HG03571 (cell line): Measurements from ENCODE around the gene FOXK2.
"Not testable (repeated sequence)": the region's sequence is repeated elsewhere in the genome, so short reads cannot be mapped to it uniquely, and the experiment has no call there.

Experiments used
- ATAC-seq: cut with Tn5 transposase; IDR thresholded peaks from one replicate; pipeline ENCODE4 v1.9.1; 2021; ENCODE audit not compliant: unreplicated experiment

The FOXK2 gene

DNA sequence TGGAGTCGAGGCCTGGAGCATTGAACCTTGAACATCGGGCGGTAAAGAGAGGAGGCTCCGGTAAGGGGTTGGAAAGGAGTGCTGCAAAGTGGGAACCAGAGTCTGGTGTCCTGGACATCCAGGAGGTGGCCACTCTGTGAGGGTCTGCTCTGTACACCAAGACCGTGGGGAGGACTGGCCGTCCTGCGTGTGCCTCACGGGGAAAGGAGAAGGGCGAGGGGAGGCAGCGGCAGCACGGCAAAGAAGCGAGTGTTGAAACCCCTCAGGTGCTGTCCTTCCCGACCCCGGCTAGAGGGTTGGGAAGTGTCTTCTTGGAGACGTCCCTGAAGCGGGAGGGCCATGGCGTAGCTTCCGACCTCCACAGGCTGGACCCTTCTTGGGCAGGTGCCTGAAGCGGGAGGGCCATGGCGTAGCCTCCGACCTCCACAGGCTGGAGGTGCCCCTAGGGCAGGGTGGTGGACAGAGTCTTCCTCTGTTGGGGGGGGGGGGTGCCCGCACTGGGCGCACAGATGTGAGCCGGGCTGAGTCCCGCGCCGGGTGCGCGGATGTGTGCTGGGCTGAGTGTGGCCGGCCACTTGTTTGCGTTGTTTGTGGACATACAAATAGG is 42.0 kb downstream of the FOXK2 start:
- no peak for ATAC-seq

DNA sequence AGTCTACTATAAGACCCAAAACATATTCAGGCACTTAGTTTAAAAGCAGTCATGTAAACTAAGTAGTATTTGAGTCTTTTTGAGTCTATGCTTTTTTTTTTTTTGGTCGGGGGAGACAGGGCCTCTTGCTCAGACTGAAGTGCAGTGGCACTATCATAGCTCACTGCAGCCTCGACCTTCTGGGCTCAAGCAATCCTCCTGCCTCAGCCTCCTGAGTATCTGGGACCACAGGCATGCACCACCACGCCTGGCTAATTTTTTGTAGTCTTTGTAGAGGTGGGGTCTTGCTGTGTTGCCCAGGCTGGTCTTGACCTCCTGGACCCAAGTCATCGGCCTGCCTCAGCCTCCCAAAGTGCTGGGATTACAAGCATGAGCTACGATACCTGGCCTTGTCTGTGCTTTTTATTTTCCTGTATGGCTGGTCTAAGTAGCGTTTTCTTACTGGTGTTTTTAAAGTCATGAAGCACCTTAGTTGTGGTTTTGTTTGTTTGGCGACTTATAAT is 43.2 kb downstream of the FOXK2 start:
- not testable (repeated sequence) for ATAC-seq

DNA sequence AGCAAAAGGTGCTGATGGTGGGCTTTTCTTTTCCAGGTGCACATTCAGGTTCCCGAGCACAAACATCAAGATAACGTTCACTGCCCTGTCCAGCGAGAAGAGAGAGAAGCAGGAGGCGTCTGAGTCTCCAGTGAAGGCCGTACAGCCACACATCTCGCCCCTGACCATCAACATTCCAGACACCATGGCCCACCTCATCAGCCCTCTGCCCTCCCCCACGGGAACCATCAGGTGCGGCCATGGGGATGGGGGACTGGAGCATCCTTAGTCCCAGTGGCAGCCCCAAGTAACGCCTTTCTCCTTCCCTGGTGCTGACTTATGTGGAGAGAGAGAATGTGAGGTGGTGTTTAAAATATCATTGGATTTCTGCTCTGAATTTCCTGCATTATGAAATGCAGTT is 43.8 kb downstream of the FOXK2 start:
- ATAC-seq = no peak

DNA sequence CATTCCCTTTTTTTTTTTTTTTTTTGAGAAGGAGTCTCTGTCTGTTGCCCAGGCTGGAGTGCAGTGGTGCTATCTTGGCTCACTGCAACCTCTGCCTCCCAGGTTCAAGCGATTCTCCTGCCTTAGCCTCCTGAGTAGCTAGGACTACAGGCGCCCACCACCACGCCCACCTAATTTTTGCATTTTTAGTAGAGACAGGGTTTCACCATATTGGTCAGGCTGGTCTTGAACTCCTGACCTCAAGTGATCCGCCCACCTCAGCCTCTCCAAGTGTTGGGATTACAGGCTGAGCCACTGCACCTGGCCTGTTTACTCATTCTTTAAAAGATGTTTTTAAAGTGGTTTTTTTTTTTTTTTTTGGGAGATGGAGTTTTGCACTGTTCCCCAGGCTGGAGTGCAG is 44.2 kb downstream of the FOXK2 start:
- ATAC-seq = not testable (repeated sequence)

DNA sequence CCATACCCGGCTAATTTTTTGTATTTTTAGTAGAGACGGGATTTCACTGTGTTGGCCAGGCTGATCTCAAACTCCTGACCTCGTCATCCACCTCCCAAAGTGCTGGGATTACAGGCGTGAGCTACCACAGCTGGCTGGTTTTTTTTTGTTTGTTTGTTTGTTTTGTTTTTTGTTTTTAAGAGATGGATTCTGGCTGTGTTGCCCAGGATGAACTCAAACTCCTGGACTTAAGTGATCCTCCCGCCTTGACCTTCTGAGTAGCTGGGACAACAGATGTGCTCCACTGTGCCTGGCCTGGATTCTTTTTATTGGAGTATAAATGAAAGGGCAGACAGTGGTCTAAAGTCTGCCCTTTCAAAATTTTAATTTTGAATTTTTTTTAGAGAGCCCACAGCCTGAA is 44.7 kb downstream of the FOXK2 start:
- no peak for ATAC-seq

DNA sequence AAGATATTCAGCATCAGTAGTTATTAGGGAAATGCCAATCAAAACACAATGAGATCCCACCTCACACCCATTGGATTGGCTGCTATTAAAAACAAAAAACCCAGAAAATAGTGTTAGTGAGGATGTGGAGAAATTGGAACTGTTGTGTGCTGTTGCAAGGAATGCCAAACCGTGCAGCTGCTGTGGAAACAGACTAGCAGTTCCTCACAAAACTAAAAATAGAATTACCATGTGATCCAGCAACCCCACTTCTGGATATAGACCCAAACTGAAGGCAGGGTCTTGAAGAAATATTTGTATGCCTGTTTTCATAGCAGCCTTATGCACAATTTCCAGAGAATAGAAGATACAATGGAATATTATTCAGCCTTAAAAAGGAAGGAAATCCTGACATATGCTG is 46.0 kb downstream of the FOXK2 start:
- no peak for ATAC-seq

DNA sequence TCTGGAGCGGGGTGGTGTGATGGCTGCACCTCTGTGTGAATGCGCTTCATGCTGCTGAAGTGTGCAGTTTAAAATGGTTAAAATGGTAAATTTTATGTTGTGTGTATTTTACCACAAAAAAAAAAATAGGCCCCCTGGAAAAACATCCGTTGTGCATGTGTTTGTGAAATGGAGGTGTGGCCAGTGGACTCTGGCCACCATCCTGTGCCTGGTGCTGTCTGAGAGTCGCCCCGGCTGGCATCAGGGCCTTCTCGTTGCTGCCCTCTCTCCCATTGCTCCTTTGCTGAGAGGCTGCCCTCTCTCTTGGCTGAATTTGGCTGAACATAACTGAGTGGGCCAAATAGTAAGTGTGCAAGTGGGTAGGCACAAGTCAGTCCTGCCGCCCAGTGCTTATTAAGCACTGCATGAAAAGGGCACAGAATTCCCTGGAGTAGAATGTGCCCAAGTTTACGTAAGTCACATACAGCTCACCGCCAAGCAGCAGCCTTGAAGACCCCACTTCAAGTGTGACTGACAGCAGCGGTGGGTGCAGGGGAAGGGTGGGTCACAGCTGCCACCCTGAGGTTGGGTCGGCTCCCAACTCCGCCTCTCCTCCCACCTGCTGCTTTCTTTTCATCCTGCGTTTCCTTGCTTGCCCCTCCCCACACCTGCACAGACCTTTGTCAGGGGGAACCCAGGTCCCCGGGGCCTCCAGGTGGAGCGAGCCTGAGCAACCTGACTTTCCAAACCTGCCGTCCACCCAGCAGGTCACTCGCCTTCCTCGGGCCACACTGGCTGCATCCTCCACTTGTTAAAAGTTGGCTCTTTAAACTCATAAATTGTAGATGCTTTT is 46.8 kb downstream of the FOXK2 start:
- no peak for ATAC-seq

DNA sequence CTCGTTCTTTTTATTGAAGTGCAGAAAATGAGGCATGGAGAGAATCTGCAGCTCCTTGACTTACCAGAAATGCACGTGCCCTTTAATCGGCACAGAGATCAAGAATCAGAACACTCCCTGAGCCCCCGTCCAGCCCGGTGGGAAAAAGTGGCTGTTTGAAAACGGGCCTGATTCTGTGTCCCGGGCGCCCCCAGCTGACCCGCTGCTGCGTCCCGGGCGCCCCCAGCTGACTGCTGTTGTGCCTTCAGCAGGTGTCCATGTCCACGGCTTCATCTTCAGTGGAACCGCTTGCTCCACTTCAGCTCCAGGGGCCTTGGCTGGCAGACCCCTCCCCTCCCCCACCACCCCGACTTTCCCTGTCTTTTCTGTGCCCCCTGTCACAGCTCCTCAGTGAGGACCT is 47.8 kb downstream of the FOXK2 start:
- no peak for ATAC-seq

DNA sequence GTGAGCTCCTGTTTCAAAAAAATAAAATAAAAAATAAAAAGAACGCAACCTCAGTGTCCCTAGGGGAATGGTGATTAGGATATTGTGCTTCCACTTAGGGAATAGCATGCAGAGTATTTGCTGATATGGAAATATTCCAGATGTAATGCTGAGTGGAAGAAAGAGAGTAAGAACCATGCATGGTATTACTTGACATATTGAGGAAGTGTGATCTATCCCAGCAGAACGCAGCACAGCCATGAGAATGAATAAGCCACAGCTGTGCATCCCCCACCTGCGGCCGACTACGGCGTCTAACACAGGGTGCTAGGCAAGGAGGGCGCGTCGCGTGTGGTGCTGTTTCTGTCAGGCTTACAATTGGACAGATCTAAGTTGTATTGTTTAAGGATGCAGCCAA is 49.5 kb downstream of the FOXK2 start:
- ATAC-seq = no peak

DNA sequence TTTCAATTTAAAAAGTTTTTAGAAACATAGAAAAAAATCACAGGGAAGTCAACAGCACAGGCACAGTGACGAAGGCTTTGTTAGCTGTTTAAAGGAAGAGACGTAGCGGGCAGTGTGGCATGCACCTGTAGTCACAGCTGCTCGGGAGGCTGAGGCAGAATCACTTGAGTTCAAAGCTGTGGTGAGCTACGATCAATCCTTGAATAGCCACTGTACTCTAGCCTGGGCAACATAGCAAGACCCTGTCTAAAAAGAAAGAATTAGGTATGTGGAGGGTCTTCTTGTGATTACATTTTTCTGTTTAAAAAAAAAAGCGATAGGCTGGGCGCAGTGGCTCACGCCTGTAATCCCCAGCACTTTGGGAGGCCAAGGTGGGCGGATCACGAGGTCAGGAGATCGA is 50.1 kb downstream of the FOXK2 start:
- no peak for ATAC-seq

DNA sequence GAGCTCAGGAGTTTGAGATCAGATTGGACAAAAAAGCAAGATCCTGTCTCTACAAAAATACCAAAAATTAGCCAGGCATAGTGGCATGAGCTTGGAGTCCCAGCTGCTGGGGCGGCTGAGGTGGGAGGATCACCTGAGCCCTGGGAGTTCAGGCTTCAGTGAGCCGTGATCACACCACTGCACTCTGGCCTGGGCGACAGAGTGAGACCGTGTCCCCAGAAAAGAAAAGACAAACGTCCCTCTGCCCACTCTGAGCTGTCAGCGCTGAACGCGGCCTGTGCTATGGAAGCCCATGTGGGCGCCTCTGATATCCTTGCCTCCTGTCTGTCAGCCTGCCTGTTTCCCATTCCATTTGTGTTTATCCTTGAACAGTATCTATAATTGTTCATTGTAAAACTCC is 50.7 kb downstream of the FOXK2 start:
- no peak for ATAC-seq

DNA sequence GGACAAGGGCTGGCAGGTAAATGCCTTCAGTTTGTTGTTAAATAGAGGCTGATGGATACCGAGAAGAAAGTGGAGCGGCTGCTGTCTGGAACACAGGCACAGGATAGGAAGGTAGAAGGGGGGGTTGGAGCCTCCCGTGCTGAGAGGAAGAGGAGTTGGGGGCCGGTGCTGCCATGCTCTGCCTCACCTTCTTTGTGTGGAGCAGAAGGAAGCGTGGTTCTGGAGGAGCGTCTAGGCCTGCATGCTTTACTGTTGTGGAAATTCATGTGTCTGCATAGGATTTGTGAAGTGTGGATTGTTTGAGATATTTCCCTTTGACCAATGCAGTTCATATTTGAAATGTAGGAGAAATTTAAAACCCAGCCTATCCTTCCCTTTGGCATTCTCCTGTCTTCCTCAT is 52.3 kb downstream of the FOXK2 start:
- ATAC-seq = no peak

DNA sequence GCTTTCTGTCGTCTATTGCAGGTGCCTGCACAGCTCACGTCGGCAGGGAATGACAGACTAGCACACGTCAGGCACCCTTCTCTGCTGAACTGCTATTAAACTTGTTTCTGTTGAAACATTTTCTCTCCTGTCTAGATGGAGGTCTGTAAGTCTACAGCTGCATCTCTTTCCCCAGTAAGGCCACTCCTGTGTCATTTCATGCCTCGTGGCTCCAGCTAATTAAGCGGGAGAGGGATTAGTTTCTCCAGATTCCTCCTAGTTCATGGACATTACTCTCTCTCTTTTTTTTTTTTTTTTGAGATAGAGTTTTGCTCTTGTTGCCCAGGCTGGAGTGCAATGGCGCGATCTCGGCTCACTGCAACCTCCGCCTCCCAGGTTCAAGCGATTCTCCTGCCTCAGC is 54.5 kb downstream of the FOXK2 start:
- ATAC-seq = no peak

DNA sequence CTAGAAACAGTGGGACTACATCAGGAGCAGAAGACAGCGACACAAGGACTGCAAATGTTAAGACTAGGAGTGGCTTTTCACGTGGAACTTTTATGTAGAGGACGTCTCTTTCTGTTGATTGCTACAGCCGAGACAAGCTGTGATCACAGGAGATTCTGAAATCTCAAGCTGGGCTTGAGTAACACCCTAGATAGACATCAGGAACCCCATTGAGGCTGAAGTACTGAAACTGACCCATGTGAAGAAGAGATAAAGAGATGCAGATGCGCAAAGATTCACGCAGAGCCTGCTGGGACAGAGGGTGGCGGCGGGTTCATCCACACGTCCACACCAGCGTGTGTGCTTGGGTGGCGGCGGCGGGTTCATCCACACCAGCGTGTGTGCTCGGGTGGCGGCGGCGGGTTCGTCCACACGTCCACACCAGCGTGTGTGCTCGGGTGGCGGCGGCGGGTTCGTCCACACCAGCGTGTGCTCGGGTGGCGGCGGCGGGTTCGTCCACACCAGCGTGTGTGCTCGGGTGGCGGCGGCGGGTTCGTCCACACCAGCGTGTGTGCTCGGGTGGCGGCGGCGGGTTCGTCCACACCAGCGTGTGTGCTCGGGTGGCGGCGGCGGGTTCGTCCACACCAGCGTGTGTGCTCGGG is 56.2 kb downstream of the FOXK2 start:
- ATAC-seq = not testable (repeated sequence)

DNA sequence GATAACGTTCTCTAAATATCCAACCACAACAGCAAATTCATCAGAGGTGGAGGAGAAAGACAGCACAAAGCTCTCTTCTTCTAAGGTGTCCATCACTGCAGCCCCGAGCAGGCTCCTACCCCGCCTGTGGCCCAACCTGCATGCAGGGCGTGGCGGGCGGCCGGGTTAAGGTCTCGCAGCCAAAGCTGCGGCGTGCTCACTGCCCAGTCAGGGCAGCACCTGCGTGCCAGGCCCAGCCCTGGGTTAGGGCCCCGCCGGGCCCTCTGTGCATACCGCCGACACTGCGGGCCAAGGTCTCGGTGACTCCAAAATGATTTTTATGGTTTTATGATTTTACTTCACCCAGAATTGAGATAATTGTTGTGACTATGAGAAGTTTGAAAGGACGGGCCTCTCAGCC is 57.8 kb downstream of the FOXK2 start:
- ATAC-seq = no peak

DNA sequence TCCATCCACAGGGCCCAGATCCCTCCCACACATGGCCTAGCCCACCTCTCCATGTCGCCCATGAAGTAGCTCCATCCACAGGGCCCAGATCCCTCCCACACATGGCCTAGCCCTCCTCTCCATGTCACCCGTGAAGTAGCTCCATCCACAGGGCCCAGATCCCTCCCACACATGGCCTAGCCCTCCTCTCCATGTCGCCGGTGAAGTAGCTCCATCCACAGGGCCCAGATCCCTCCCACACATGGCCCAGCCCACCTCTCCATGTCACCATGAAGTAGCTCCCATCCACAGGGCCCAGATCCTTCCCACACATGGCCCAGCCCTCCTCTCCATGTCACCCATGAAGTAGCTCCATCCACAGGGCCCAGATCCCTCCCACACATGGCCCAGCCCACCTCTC is 60.4 kb downstream of the FOXK2 start:
- not testable (repeated sequence) for ATAC-seq

DNA sequence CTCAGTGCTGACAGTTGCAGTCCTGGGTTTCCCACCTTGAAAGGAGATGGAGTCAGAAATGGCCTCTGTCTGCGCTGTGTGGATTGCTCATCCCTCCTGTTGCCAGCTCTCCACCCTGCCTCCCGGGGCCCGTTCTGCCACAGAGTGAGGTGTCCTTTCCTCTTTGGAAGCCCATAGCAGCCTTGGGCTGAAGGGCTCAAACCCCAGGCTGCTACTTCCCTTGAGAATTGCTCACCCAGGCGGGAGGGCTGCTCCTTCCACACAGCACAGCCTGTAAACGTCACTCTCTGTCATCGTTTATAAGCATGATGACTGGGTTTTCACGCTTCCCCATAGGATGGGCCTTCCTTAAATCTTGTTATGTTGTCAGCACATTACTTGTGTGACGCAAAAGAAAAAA is 62.7 kb downstream of the FOXK2 start:
- ATAC-seq = no peak

DNA sequence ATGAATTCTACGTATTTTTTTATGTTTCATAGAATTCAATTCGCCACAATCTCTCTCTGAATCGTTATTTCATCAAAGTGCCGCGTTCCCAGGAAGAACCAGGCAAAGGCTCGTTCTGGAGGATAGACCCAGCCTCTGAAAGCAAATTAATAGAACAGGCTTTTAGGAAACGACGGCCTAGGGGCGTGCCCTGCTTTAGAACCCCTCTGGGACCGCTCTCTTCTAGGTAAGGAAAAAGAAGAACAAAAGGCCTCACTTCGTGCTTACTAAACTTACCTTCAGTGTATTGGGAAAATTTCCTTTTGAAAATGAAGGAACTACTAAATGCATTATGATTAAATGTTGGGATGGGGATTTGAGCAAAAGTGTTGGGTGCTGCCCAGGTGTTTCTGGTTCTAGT is 63.2 kb downstream of the FOXK2 start:
- ATAC-seq = no peak

DNA sequence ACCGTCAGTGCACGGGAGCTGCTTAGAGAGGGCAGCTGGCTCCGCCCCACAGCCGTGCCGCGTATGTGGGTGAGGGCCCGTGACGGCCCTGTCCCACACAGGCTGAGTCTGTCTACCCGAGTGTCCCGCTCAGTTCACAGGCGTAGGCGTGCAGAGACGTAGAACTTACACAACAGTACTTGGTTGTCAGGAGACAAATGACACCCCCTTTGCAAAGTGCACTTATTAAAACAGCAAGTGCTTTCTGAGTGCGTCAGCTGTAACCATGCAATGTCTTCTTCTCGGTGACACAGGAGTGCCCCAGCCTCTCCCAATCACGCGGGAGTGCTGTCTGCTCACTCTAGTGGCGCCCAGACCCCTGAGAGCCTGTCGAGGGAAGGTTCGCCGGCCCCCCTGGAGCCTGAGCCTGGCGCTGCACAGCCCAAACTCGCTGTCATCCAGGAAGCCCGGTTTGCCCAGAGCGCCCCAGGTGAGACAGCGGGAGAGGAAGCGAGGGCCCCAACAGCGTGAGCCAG is 64.2 kb downstream of the FOXK2 start:
- no peak for ATAC-seq

DNA sequence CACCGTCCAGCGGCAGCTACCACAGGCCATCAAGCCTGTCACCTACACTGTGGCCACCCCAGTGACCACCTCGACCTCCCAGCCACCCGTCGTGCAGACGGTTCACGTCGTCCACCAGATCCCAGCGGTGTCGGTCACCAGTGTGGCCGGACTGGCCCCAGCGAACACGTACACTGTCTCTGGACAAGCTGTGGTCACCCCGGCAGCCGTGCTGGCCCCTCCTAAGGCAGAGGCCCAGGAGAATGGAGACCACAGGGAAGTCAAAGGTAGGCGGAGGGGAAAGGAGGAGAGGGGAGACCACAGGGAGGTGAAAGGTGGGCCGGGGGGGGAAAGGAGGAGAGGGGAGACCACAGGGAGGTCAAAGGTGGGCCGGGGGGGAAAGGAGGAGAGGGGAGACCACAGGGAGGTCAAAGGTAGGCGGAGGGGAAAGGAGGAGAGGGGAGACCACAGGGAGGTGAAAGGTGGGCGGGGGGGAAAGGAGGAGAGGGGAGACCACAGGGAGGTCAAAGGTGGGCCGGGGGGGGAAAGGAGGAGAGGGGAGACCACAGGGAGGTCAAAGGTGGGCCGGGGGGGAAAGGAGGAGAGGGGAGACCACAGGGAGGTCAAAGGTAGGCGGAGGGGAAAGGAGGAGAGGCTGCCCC is 66.5 kb downstream of the FOXK2 start:
- not testable (repeated sequence) for ATAC-seq

DNA sequence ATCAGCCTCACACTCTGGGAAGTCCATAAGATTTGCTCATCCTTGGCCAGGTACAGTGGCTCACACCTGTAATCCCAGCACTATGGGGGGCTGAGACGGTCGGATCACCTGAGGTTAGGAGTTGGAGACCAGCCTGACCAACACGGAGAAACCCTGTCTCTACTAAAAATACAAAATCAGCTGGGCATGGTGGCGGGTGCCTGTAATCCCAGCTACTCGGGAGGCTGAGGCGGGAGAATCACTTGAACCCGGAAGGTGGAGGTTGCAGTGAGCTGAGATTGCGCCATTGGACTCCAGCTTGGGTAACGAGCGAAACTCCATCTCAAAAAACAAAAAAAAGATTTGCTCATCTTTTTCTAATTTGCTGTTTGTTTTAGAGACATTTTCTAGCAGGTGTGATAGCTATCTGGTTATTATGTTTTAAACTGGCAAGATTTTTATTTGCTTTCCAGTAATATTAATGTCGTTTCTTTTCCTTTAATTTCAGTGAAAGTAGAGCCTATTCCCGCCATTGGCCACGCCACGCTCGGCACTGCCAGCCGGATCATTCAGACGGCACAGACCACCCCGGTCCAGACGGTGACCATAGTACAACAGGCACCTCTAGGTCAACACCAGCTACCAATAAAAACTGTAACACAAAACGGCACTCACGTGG is 67.2 kb downstream of the FOXK2 start:
- ATAC-seq = no peak
